GM06990 (cell line): Measurements from ENCODE around the gene AMH.

Source experiments
- DNase-seq: peaks from one replicate; pipeline ENCODE4 v3.0.0-alpha.2; 2011; ENCODE audit not compliant: insufficient read length; ENCODE audit errors: extremely low read depth
- H3K27me3 ChIP-seq: replicated peaks from 2 replicates; pipeline ENCODE4 v1.6.0; 2011; ENCODE audit warnings: low read length; ENCODE audit not compliant: control insufficient read depth, insufficient read depth
- H3K36me3 ChIP-seq: 2 replicates; pipeline ENCODE4 v1.5.1; 2011; ENCODE audit warnings: low read length; ENCODE audit not compliant: control insufficient read depth, insufficient read depth
- H3K4me3 ChIP-seq: replicated peaks from 2 replicates; pipeline ENCODE4 v1.5.1; 2011; ENCODE audit warnings: low read depth, mild to moderate bottlenecking, control low read depth, low read length
- CTCF ChIP-seq: IDR thresholded peaks from 2 replicates; pipeline ENCODE4 v1.5.1; 2011; ENCODE audit warnings: low read length, control low read depth, mild to moderate bottlenecking, inconsistent platforms; ENCODE audit not compliant: insufficient read depth, poor library complexity, severe bottlenecking

Gene AMH

GRCh38 chr19:2239771-2240770, 9.1 kb upstream of the AMH start:
- H3K36me3 ChIP-seq: peaks cover 28% of the 10 kb centered on the region
- no peak for TF ChIP-seq CTCF
- no peak for DNase-seq
- H3K27me3 ChIP-seq: no peaks in the 10 kb centered on the region
- peak overlapping the region; percentile 35 for H3K4me3 ChIP-seq

GRCh38 chr19:2240881-2241760, 8.0 kb upstream of the AMH start:
- Histone ChIP-seq H3K27me3 (no peaks in the 10 kb centered on the region), H3K4me3 (no peak overlapping the region), H3K36me3 (peaks cover 39% of the 10 kb centered on the region)
- no peak for DNase-seq
- TF ChIP-seq CTCF: no peak

GRCh38 chr19:2242092-2242537, 7.0 kb upstream of the AMH start:
- no peak for TF ChIP-seq CTCF
- Histone ChIP-seq H3K27me3 (no peaks in the 10 kb centered on the region), H3K36me3 (peaks cover 45% of the 10 kb centered on the region), H3K4me3 (no peak overlapping the region)
- no peak for DNase-seq

- Histone ChIP-seq H3K4me3 (no peak overlapping the region), H3K27me3 (no peaks in the 10 kb centered on the region), H3K36me3 (peaks cover 49% of the 10 kb centered on the region)
- no peak for DNase-seq
- no peak for TF ChIP-seq CTCF
These were observed 6.3 kb upstream of the AMH start for GRCh38 chr19:2242816-2243215.

- TF ChIP-seq CTCF: no peak
These were observed 5.6 kb upstream of the AMH start for GRCh38 chr19:2243274-2244124.

More at GRCh38 chr19:2243274-2244124, 5.6 kb upstream of the AMH start:
- Histone ChIP-seq H3K36me3 (peaks cover 49% of the 10 kb centered on the region), H3K4me3 (no peak overlapping the region), H3K27me3 (no peaks in the 10 kb centered on the region)
- no peak for DNase-seq
